HepG2 (cell line): ENCODE measurements around the gene MTX1. TPM values are rescaled to one million over a fixed set of nuclear protein-coding genes. Genes with fewer than 3 reads are reported as not detected.

Source experiments
- BRD4 ChIP-seq: sonication (generic); formaldehyde crosslinking; IDR thresholded peaks from 2 replicates; pipeline ENCODE4 v1.4.0; 2020; ENCODE audit warnings: missing genetic modification reagents
- PRPF4 ChIP-seq: fragments of 200-400 bp; formaldehyde crosslinking; IDR thresholded peaks from 2 replicates; pipeline ENCODE4 v1.6.1; 2016; ENCODE audit warnings: low read length, low read depth; ENCODE audit not compliant: poor library complexity, severe bottlenecking
- RARG ChIP-seq: sonication (generic); formaldehyde crosslinking; IDR thresholded peaks from 2 replicates; pipeline ENCODE4 v1.4.0; 2020; ENCODE audit warnings: low read depth, mild to moderate bottlenecking, missing genetic modification reagents
- ZNF558 ChIP-seq: sonication (generic); formaldehyde crosslinking; IDR thresholded peaks from 2 replicates; pipeline ENCODE4 v1.9.0; 2022; ENCODE audit warnings: mild to moderate bottlenecking, missing genetic modification reagents, borderline replicate concordance
- polyA plus RNA-seq, 8 experiments: library from polyadenylated mRNA; depleted of rRNA in 3 of 8; stranded (reverse) in 7 of 8; unstranded in 1 of 8; fragments of >200 nt; fragmentation: Illumina TruSeq in 4 of 8; extraction: Trizol in 4 of 8; gene quantifications; 2 replicates each; pipeline versions ENCODE4 v1.2.1 to v1.2.3, GENCODE V29; 2011 to 2016; ENCODE audit warnings: low read depth in 4 of 8, missing spikeins in 1 of 8, mixed read lengths in 1 of 8; ENCODE audit not compliant: insufficient read depth in 1 of 8
- total RNA-seq, 5 experiments: library from RNA; depleted of rRNA; stranded (reverse); fragments of >200 nt; fragmentation: Illumina TruSeq; extraction: Trizol; gene quantifications; 2 replicates each; pipeline ENCODE4 v1.2.3, GENCODE V29; 2016; ENCODE audit warnings: low read depth in 1 of 5
- TF ChIP-seq, protein P1 (sequence below): sonication (generic); formaldehyde crosslinking; IDR thresholded peaks from 2 replicates; pipeline ENCODE4; 2020; ENCODE audit warnings: missing genetic modification reagents, mild to moderate bottlenecking, borderline replicate concordance
- TF ChIP-seq, protein P2 (sequence below): sonication (generic); formaldehyde crosslinking; IDR thresholded peaks from 2 replicates; pipeline ENCODE4 v1.4.0; 2020; ENCODE audit warnings: mild to moderate bottlenecking, missing genetic modification reagents
- TF ChIP-seq, protein P3 (sequence below): sonication (generic); formaldehyde crosslinking; IDR thresholded peaks from 2 replicates; pipeline ENCODE4 v1.4.0; 2020; ENCODE audit warnings: missing genetic modification reagents
- TF ChIP-seq, protein P4 (sequence below): sonication (generic); formaldehyde crosslinking; IDR thresholded peaks from 2 replicates; pipeline ENCODE4 v1.9.0; 2021; ENCODE audit warnings: missing genetic modification reagents, borderline replicate concordance

The MTX1 gene
- total and polyA plus RNA-seq, 2 of the 13 experiments (the other 11 are each of a cell fraction or from before 2014, with no cell fraction given), result 64.5 to 72.6 TPM

DNA sequence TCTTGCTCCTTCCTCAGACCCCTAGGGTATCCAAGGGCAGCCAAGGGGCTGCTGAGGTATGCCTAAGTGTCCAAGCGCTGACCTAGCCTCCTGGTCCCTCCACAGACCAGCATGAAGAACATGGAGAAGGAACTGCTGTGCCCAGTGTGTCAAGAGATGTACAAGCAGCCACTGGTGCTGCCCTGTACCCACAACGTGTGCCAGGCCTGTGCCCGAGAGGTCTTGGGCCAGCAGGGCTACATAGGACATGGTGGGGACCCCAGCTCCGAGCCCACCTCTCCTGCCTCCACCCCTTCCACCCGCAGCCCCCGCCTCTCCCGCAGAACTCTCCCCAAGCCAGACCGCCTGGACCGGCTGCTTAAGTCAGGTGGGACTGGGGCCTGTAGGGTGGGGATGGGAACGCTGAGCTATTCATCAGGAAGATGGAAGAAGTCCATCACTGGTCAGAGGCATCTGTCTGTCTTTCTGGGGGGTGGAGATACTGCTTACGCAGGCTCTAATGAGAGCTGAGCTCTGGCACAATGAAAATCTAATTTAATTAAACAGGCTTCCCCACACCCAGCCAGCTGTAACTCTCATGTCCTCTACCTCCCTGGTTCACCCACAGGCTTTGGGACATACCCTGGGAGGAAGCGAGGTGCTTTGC, 33.1 kb upstream of the MTX1 start (continued):
- TF ChIP-seq, protein P1, sequence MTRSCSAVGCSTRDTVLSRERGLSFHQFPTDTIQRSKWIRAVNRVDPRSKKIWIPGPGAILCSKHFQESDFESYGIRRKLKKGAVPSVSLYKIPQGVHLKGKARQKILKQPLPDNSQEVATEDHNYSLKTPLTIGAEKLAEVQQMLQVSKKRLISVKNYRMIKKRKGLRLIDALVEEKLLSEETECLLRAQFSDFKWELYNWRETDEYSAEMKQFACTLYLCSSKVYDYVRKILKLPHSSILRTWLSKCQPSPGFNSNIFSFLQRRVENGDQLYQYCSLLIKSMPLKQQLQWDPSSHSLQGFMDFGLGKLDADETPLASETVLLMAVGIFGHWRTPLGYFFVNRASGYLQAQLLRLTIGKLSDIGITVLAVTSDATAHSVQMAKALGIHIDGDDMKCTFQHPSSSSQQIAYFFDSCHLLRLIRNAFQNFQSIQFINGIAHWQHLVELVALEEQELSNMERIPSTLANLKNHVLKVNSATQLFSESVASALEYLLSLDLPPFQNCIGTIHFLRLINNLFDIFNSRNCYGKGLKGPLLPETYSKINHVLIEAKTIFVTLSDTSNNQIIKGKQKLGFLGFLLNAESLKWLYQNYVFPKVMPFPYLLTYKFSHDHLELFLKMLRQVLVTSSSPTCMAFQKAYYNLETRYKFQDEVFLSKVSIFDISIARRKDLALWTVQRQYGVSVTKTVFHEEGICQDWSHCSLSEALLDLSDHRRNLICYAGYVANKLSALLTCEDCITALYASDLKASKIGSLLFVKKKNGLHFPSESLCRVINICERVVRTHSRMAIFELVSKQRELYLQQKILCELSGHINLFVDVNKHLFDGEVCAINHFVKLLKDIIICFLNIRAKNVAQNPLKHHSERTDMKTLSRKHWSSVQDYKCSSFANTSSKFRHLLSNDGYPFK (CRISPR knock-in tag), result no peak
- TF ChIP-seq, protein P2, sequence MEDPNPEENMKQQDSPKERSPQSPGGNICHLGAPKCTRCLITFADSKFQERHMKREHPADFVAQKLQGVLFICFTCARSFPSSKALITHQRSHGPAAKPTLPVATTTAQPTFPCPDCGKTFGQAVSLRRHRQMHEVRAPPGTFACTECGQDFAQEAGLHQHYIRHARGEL (CRISPR knock-in tag), result no peak
- TF ChIP-seq, protein P3, sequence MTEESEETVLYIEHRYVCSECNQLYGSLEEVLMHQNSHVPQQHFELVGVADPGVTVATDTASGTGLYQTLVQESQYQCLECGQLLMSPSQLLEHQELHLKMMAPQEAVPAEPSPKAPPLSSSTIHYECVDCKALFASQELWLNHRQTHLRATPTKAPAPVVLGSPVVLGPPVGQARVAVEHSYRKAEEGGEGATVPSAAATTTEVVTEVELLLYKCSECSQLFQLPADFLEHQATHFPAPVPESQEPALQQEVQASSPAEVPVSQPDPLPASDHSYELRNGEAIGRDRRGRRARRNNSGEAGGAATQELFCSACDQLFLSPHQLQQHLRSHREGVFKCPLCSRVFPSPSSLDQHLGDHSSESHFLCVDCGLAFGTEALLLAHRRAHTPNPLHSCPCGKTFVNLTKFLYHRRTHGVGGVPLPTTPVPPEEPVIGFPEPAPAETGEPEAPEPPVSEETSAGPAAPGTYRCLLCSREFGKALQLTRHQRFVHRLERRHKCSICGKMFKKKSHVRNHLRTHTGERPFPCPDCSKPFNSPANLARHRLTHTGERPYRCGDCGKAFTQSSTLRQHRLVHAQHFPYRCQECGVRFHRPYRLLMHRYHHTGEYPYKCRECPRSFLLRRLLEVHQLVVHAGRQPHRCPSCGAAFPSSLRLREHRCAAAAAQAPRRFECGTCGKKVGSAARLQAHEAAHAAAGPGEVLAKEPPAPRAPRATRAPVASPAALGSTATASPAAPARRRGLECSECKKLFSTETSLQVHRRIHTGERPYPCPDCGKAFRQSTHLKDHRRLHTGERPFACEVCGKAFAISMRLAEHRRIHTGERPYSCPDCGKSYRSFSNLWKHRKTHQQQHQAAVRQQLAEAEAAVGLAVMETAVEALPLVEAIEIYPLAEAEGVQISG (CRISPR knock-in tag), result no peak
- TF ChIP-seq, protein P4, sequence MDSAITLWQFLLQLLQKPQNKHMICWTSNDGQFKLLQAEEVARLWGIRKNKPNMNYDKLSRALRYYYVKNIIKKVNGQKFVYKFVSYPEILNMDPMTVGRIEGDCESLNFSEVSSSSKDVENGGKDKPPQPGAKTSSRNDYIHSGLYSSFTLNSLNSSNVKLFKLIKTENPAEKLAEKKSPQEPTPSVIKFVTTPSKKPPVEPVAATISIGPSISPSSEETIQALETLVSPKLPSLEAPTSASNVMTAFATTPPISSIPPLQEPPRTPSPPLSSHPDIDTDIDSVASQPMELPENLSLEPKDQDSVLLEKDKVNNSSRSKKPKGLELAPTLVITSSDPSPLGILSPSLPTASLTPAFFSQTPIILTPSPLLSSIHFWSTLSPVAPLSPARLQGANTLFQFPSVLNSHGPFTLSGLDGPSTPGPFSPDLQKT (CRISPR knock-in tag), result no peak
- TF ChIP-seq PRPF4 (no peak), ZNF558 (CRISPR knock-in tag) (no peak), RARG (no peak), BRD4 (CRISPR knock-in tag) (no peak)
